ENCODE measurements around the gene OMG.

Gene OMG

DNA sequence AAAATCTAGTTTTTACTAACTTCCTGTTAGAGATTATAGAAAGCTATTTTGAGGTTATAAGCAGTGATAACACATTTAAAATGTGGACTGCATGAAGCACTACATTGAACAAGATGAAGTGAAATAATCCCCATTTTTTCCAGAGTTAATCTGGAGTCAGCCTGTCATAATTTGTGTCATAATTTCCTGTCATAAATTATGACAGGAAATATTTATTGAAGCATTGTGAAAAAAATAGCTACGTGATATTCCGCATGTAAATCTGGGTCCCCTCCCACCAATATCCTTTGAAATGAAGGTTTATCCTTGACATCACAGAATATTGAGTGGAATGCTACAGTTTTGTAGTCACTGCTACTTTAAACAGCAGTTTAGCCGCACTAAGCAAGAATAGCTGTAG, 40.1 kb downstream of the OMG start:
- no peak for DNase-seq

DNA sequence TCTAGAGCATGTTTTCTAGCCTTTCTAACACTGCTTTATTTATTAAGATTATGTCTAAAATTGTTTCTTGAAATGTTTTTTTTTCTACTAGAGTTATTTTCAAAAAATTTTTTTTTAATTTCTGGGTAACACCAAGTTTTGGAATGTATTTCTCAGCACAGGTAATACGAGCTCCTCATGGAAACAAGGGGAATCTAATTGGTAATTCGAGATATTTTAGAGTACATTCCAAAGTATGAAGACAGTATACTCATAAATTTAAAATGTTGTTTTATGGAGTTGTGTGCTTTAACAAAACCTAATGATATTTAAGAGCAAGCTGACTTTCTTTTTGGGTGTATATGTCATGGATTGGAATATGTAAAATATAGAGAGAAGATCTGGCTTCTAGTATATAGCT, 42.4 kb downstream of the OMG start:
- no peak for DNase-seq

DNA sequence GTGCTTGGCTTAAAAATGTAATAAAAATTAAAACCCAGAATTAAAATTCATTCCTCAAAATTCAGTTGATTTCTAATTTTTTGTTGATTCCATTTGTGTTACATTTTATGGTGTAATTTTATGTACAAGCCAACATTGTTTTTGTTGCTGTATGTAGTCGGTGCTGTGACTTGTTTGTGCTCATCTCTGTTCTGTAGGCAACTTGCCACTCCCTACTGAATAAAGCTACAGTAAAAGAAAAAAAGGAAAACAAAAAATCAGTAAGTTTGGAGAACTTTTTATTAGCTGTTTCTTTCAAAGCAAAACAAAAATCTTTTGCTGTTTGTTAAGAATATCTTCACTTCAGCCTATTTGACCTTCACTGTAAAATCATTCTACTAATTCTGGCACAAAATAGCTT, 44.3 kb downstream of the OMG start:
- DNase-seq = no peak

DNA sequence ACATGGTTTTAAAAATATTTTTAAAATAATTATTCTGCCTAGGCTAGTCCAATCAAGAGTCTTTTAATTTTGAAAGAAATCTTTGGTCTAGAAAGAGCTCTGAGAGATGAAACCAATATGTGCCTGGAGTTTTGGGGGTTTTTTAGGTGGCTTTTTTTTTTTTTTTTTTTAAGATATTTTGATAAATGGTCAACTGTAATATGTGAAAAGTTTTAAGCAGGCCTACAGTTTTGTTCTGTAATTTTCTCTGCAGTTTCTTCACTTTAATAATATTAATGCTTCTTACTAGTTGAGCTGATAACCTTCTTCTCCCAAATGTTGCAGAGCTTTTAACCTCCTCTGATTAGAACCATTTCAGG, 45.1 kb downstream of the OMG start:
- no peak for DNase-seq

DNA sequence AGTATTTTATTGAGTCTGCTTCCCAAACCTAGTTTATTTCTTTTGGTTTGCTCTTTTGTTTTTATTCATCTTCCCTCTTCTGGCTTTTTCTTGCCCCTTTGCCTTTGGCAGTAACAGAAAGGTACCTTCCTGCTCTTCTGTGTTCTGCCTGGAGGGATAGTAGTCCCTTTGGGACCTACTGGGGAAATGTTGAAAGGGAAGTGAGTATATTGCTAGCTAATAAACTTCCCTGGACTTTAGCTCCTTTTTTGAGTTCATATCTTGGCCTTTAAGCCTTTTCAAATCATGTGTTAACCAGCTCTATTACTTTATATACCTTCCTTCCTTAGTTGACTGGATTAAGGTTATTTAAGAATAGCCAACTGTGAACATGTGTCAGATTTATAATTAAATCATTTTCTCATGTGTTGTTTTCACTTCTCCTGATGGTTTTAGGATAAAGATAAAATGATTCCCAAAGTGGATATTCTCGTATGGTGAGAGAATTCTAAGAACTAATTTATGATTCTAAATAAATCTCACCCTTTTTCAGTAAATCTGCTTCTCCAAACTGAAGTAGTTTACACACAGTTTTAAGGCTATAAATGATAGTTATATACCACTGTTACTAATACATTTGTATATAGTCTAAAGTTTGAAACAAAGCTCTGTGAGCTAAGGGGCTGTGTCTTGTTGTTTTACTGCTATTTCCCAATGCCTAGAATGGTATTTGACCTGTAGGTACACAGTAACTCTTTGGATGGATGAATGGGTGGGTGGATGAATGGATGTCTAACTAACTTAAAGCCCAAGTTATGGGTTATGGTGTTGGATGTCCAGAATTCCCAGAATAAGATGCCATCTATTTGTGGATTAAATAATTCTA, 45.7 kb downstream of the OMG start:
- DNase-seq = no peak

DNA sequence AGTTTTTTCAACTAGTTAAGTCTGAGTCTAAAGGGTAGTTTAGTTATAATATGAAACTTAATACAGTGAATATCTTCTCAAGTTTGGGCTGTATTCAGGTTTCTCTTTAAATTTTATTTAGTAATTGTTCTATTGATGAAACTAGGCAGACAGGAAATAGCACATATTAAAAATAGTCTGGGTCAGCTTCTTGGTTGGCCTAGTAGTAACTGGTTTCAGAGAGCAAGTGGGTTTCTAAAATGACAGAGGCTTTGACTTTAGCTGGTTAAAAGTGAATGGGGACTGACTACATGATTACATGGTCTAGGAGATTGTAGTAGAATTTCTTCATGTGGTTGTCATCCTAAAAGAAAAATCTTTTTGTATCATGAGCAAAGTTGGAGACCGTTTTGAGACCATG, 46.8 kb downstream of the OMG start:
- no peak for DNase-seq

DNA sequence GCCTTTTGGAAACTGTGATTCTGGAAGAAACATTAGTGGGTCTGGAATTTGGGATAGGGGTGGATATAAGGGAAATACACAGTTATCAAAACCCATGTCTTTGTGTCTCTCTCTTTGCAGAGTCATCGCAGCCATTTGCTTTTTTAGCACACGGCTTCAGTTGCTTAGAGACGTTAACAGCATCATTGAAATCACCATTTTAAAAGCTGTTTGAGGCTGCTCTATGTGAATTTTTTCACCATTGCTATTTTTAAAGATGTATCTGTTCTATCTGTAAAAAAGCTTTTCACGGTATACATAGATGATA, 47.3 kb downstream of the OMG start:
- DNase-seq = no peak

DNA sequence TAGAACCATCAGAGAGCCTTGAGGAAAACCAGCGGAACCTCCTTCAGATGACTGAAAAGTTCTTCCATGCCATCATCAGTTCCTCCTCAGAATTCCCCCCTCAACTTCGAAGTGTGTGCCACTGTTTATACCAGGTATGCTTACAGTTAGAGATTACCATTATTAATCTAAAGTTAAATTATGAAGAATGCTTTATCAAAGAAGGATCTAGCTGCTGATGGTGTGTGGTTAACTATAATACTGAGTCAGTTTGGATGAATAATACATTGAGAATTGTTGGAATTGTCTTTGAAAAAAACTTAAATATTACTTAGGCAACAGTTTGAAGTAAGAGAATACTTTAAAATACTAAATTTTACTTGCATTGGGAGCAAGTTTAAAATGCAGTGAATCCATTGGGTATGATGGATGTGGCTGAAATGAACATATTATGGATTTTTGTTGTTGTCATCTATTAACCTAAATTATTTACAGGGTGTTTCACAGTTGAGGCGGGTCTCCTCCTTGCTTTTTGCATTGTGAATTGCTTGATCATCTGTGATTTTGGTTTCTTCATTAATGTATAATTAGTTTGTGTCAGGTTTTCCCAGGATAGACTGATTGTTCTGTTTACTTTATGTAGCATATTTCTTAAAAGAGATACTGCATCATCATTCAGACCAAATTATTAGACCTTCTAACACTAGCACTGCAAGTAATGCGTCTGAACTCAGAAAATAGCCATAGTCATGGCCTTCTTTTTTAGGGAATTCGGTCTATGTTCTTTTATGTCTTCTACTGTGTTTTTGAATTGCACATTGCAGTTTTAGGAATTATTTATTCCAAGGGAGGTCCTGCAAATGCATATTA, 47.8 kb downstream of the OMG start:
- DNase-seq = no peak

Data from stimulated activated CD4-positive, alpha-beta T cell treated with anti-CD3 and anti-CD28 coated beads, Interleukin-12 subunit alpha, Interleukin-12 subunit beta, amount 100 ng/mL, for 4 hours (primary cell).